Astrocyte of the cerebellum (primary cell): Measurements from ENCODE around the gene NEURL2.

ENCODE experiments used
- DNase-seq: peaks from one replicate; pipeline ENCODE4 v3.0.0-alpha.2; 2011; ENCODE audit warnings: low read depth
- H3K4me3 ChIP-seq: 2 replicates; pipeline ENCODE4 v1.5.1; 2011; ENCODE audit warnings: mild to moderate bottlenecking, low read depth, low read length, moderate library complexity
- CTCF ChIP-seq: IDR thresholded peaks from 2 replicates; pipeline ENCODE4 v1.5.1; 2012; ENCODE audit warnings: low read length, low read depth, moderate library complexity, mild to moderate bottlenecking; ENCODE audit errors: missing control alignments
- in situ Hi-C: cut with HindIII; loops from 2 replicates; pipeline ENCODE4 v1.10.0; 2017; ENCODE audit warnings: low sequenced_read_pairs

The NEURL2 gene

GRCh38 chr20:45890985-45891983 is at the start of gene NEURL2, which contains the start of gene CTSA:
TSS of gene NEURL2 (minus strand) at chr20:45891208. CDS start at chr20:45890991, 217 bp downstream.
TSS of gene CTSA (plus strand) at chr20:45891335. CDS start at chr20:45891569, 234 bp downstream.
- peak; percentile 69 for DNase-seq
- in situ Hi-C loops: no loop called here
- H3K4me3 ChIP-seq: peak within 1 kb of the TSS; percentile 78
- TF ChIP-seq CTCF: no peak

- TF ChIP-seq CTCF: no peak
- no peak for DNase-seq
- H3K4me3 ChIP-seq: no peak overlapping the region
- in situ Hi-C loops: loop anchor here (5.0 kb wide), 1 partner anchor 53 kb away; the partner anchor contains the start of gene SPATA25
Observed at GRCh38 chr20:45940469-45940868, 49.5 kb upstream of the NEURL2 start.

GRCh38 chr20:45940053-45940452 is 49.0 kb upstream of the NEURL2 start:
- no peak for TF ChIP-seq CTCF
- no peak overlapping the region for H3K4me3 ChIP-seq
- DNase-seq: no peak
- in situ Hi-C loops: loop anchor here (5.0 kb wide), 1 partner anchor 53 kb away; the partner anchor contains the start of gene SPATA25

GRCh38 chr20:45938727-45939438 is 47.9 kb upstream of the NEURL2 start:
- no peak for DNase-seq
- no peak overlapping the region for H3K4me3 ChIP-seq
- in situ Hi-C loops: no loop called here
- TF ChIP-seq CTCF: no peak

GRCh38 chr20:45937765-45938164 is 46.8 kb upstream of the NEURL2 start:
- no peak for DNase-seq
- in situ Hi-C loops: no loop called here

More at GRCh38 chr20:45937765-45938164, 46.8 kb upstream of the NEURL2 start:
- H3K4me3 ChIP-seq: no peak overlapping the region
- no peak for TF ChIP-seq CTCF
